Ovary (tissue), 9 donors: ENCODE data around the gene TMEM9. TPM values are rescaled to one million over a fixed set of nuclear protein-coding genes. Genes with fewer than 3 reads are reported as not detected.

ENCODE experiments used
- DNase-seq, 5 donors: peaks; one replicate each; pipeline ENCODE4 v3.0.0-alpha.2; 2019 to 2020
- H3K27ac ChIP-seq, 2 donors: fragments of 200-600 bp; one replicate each; pipeline versions ENCODE4 v1.5.1 to v1.8.0; 2019 to 2022
- H3K27me3 ChIP-seq: fragments of 200-600 bp; one replicate; pipeline ENCODE4 v1.8.0; 2022
- H3K36me3 ChIP-seq: fragments of 200-600 bp; sonication (generic); one replicate; pipeline ENCODE4 v1.5.1; 2019
- H3K4me1 ChIP-seq: one replicate; pipeline ENCODE4 v1.8.1; 2013; ENCODE audit warnings: mild to moderate bottlenecking, moderate library complexity; ENCODE audit not compliant: insufficient read depth
- H3K4me3 ChIP-seq: fragments of 200-600 bp; sonication (generic); one replicate; pipeline ENCODE4 v1.5.1; 2017
- H3K9me3 ChIP-seq, 2 donors: fragments of 200-600 bp in 1 of 2; sonication (generic) in 1 of 2; one replicate each; pipeline versions ENCODE4 v1.5.1 to v1.8.1; 2013 to 2019; ENCODE audit warnings: mild to moderate bottlenecking in 1 of 2, moderate library complexity in 1 of 2
- EP300 ChIP-seq: sonication (generic); formaldehyde crosslinking; IDR thresholded peaks from one replicate; pipeline ENCODE4 v1.6.1; 2017; ENCODE audit warnings: antibody characterized with exemption
- POLR2A ChIP-seq: fragments of 450-650 bp; IDR thresholded peaks from one replicate; pipeline ENCODE4 v1.6.1; 2017; ENCODE audit warnings: antibody characterized with exemption, mild to moderate bottlenecking, moderate library complexity
- WGBS, 3 donors: extraction: QIAGEN DNeasy Blood & Tissue Kit in 1 of 3; methylation state at CpG; one replicate each; pipeline versions ENCODE4 v1.1.5 to v1.1.7; 2013 to 2017; 5-methylcytosine and 5-hydroxymethylcytosine counted together
- intact Hi-C, 4 donors: fragments of 100-400 bp; cut with DNase I; formaldehyde crosslinking; loops; one replicate each; pipeline versions ENCODE4 v1.11.0 to v1.15.1; 2022 to 2023
- polyA plus RNA-seq, 2 donors: library from polyadenylated mRNA; stranded (reverse); fragments of 200-250 nt in 1 of 2; fragments of 350-450 nt in 1 of 2; fragmentation: Illumina TruSeq in 1 of 2; extraction: RNeasy Lipid Tissue Mini Kit (QIAGEN cat#74804) in 1 of 2; gene quantifications; one replicate each; pipeline ENCODE4 v1.2.3, GENCODE V29; 2013 to 2014
- total RNA-seq, 7 donors: library from RNA; depleted of rRNA in 2 of 7; stranded (reverse); fragments of >200 nt in 2 of 7; fragmentation: NEBNext Ultra II Directional in 3 of 7; extraction: Animal tissue kit (Norgen Biotek cat#: 25700) in 3 of 7; gene quantifications; one replicate each; pipeline versions ENCODE4 v1.1.0 to v1.2.4, GENCODE V29; 2016 to 2023
- TF ChIP-seq, protein P1 (sequence below), 3 donors: fragments of 450-650 bp in 2 of 3; fragments of 200-600 bp in 1 of 3; IDR thresholded peaks; one replicate each; pipeline versions ENCODE4 v1.5.1 to v1.8.0; 2016 to 2022; ENCODE audit warnings: antibody characterized with exemption in 3 of 3, mild to moderate bottlenecking in 1 of 3
- donor health status: DM: no; HTN: no; CAD: no; lungs with moderate emphysema.
- donor health status: DM: no; HTN: no; CAD: no.
- donor health status: Bipolar disorder and iron deficiency.
- donor health status: DM: yes; HTN: yes; CAD: no.
- donor health status: DM: no; HTN: no; CAD: no.
- donor health status: DM: yes; HTN: yes; CAD: no.

Gene TMEM9
- total and polyA plus RNA-seq, 9 donors, result 49.5 to 114 (median 88.8) TPM

DNA sequence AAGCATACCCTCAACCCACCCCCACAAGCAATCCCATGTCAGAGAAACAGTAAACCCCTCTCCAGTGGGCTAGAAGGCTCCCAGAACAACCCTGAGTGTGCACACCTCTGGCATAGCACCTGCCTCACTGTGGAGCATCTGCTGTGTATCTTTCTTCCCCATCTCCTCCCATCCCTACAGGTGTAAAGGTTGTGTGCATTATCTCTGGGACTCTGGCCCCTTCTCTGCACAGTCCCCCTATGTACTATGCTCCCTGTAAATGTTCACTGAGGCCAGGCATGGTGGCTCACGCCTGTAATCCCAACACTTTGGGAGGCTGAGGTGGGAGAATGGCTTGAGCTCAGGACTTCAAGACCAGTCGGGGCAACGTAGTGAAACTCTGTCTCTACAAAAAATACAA lies 41.3 kb downstream of the TMEM9 start:
- Histone ChIP-seq H3K4me3 (no peak overlapping the region), H3K27ac (no peak overlapping the region), H3K36me3 (no peaks in the 10 kb centered on the region), H3K27me3 (no peaks in the 10 kb centered on the region), H3K4me1 (no peaks in the 10 kb centered on the region), H3K9me3 (no peaks in the 10 kb centered on the region)
- no peak for DNase-seq
- TF ChIP-seq, protein P1, sequence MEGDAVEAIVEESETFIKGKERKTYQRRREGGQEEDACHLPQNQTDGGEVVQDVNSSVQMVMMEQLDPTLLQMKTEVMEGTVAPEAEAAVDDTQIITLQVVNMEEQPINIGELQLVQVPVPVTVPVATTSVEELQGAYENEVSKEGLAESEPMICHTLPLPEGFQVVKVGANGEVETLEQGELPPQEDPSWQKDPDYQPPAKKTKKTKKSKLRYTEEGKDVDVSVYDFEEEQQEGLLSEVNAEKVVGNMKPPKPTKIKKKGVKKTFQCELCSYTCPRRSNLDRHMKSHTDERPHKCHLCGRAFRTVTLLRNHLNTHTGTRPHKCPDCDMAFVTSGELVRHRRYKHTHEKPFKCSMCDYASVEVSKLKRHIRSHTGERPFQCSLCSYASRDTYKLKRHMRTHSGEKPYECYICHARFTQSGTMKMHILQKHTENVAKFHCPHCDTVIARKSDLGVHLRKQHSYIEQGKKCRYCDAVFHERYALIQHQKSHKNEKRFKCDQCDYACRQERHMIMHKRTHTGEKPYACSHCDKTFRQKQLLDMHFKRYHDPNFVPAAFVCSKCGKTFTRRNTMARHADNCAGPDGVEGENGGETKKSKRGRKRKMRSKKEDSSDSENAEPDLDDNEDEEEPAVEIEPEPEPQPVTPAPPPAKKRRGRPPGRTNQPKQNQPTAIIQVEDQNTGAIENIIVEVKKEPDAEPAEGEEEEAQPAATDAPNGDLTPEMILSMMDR (IDR thresholded peaks at IDR 0.05), result no peak
- TF ChIP-seq EP300, result no peak
- no peak for TF ChIP-seq POLR2A
- intact Hi-C loops, result loop anchor here in 2 of 4 donors (5.0 kb wide), 1 partner anchor 141 kb away; no protein-coding TSS in a partner anchor
- WGBS, 3 donors, result 87 to 97% (median 88%) methylated on average over 3 of the region's 3 CpGs

DNA sequence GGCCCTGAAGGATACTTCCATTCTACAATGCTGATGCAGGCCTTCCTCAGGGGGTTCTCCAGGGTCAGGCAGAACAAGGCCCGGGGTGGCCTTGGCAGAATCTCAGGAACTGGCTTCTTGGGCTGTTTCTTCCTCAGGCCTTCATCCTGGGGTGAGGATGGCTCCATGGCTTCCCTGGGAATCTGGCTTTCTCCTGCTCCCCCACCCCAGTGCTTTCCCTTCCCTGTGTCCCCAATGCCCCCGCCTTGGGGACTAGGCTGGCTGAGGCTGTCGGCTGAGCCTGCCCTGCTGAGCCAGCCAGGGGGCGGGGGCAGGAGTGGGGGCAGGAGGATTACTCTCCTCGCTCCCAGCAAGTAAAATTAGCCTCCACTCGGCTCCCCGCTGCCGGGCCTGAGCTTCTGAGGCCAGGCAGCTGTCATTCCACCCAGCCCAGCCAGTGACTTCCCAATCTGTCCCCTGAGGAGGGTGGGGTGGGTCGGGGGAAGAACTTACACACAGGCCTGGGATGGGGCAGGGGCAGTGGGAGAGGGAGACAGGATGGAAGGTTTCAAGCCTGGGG lies 42.0 kb downstream of the TMEM9 start, which contains the start of gene CACNA1S:
TSS of gene CACNA1S (minus strand) at position 254 of the 559 bp plus-strand sequence. CDS start at position 167, 87 bp downstream.
- H3K4me1 ChIP-seq, result no peaks in the 10 kb centered on the region
- no peaks in the 10 kb centered on the region for H3K9me3 ChIP-seq
- WGBS, 3 donors, result 80 to 88% (median 87%) methylated on average over 9 of the region's 9 CpGs
- H3K36me3 ChIP-seq, result no peaks in the 10 kb centered on the region
- DNase-seq, result no peak
- intact Hi-C loops, result loop anchor here in 2 of 4 donors (5.0 kb wide), 1 partner anchor 140 kb away; no protein-coding TSS in a partner anchor
- no peak for TF ChIP-seq EP300
- TF ChIP-seq, protein P1 (IDR thresholded peaks at IDR 0.05), result no peak
- no peak for TF ChIP-seq POLR2A
- no peak within 1 kb of the TSS for H3K4me3 ChIP-seq
- no peak within 1 kb of the TSS for H3K27ac ChIP-seq
- H3K27me3 ChIP-seq, result no peaks in the 10 kb centered on the region

DNA sequence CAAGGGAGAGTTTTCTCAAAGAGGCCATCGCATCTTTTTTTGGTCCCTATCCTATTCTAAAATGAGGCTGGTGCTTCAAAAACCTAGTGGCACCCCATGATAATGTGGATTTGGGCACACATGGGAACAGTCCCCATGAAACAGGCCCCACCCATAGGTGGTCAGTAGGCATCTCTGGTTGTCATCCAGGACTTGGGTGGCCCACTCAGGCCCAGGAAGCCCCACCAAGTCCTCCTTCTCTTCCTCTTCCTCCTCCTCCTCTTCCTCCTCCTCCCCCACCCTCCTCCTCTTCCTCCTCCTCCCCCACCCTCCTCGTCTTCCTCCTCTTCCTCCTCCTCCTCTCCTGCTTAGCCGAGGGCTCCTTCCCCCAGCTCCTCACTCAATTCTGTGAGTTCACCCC lies 42.6 kb downstream of the TMEM9 start:
- no peaks in the 10 kb centered on the region for H3K9me3 ChIP-seq
- WGBS, 3 donors, result 77 to 92% (median 82%) methylated on average over 3 of the region's 3 CpGs
- H3K36me3 ChIP-seq, result no peaks in the 10 kb centered on the region
- H3K27me3 ChIP-seq, result no peaks in the 10 kb centered on the region
- no peaks in the 10 kb centered on the region for H3K4me1 ChIP-seq
- no peak overlapping the region for H3K4me3 ChIP-seq
- intact Hi-C loops, result loop anchor here in 2 of 4 donors (5.0 kb wide), 1 partner anchor 139 kb away; no protein-coding TSS in a partner anchor
- DNase-seq, result no peak
- no peak for TF ChIP-seq EP300
- no peak for TF ChIP-seq POLR2A
- TF ChIP-seq, protein P1 (IDR thresholded peaks at IDR 0.05), result no peak
- no peak overlapping the region for H3K27ac ChIP-seq

DNA sequence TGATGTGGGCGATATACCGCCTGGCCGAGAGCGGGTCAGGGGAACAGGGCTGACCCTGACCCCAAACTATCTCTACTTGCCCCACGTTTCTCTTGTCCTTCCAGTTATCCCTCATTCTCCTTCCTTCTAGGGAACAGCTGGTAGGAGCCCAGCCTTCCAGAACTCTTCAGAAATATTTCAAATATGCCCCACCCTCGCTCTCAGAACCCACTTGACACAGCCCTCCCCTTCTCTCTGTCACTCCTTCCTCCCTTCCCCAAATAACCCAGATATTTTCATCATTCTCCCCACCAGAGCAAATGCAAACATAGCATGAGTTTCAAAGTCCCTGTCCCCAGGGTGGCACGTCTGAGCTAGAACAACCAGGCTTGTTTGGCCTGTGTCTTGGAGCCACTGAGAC lies 43.1 kb downstream of the TMEM9 start:
- no peak overlapping the region for H3K27ac ChIP-seq
- H3K27me3 ChIP-seq, result no peaks in the 10 kb centered on the region
- 33 to 61% (median 58%) methylated on average over 7 of the region's 7 CpGs for WGBS, 3 donors
- no peaks in the 10 kb centered on the region for H3K9me3 ChIP-seq
- no peaks in the 10 kb centered on the region for H3K4me1 ChIP-seq
- no peak for DNase-seq
- H3K4me3 ChIP-seq, result no peak overlapping the region
- intact Hi-C loops, result loop anchor here in 2 of 4 donors (5.0 kb wide), 1 partner anchor 139 kb away; no protein-coding TSS in a partner anchor
- TF ChIP-seq, protein P1 (IDR thresholded peaks at IDR 0.05), result no peak
- TF ChIP-seq POLR2A (no peak), EP300 (no peak)
- H3K36me3 ChIP-seq, result no peaks in the 10 kb centered on the region
